ENCODE data around the gene MRPL37. TPM values are rescaled to one million over a fixed set of nuclear protein-coding genes. Genes with fewer than 3 reads are reported as not detected.

Gene MRPL37
- total RNA-seq, 1 experiment from 2014 or later = 144 TPM

DNA sequence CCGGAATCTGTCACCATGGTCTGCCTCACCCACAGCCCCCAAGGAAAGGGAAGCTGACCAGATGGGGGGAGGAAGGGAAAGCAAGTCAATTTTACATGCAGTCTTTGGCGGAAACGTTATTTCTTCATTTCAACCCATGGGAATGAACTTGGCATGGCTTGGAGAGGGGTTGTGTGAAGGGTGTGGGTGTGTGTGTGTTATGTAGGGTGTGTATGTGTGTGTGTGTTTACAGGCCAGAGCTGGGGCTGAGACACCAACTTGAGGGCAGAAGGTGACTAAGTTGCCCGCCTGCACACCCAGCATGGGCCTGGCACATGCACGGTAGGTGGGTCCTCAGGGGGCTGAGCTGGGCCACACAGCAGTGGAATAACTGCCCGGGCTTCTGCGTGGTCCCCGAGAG is 65.2 kb downstream of the MRPL37 start:
- DNase-seq (ENCODE audit: low read depth) = no peak

DNA sequence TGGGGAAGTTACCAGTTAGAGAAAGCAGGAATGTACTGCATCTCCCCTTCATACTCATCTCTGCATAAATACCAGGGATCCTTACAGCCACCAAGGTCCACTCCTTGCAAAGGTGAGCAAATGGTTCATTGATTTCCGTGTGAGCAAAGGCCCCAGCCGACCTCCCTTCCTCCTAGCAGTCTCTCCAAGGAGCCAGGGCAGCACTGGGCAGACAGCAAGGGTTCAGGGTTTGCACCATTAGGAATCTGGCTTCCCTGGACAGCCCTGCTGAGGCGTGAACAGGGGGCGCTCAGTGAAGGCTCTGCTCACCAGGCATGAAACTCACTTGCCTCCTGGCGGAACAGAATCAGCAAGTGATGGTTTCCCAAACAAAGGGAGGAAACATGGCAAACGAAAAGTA is 65.7 kb downstream of the MRPL37 start:
- DNase-seq (ENCODE audit: low read depth) = no peak

DNA sequence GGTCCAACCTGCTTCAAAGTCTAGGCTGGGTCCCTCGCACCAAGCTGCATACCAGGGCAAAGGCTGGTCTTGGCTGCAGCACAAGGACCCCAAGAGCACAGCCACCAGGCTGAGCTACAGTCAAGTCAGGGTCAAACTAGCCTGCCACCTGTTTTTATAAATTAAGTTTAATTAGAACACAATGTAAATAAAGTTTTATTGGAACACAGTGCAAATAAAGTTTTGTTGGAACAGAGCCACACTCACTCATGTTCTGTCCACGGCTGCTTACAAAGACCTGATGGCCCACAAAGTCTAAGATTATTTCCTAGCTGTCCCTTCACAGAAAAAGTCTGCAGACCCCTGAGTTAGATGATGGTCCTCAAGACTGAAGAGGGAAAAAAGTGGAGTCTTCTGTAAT is 66.2 kb downstream of the MRPL37 start:
- DNase-seq (ENCODE audit: low read depth) = no peak

DNA sequence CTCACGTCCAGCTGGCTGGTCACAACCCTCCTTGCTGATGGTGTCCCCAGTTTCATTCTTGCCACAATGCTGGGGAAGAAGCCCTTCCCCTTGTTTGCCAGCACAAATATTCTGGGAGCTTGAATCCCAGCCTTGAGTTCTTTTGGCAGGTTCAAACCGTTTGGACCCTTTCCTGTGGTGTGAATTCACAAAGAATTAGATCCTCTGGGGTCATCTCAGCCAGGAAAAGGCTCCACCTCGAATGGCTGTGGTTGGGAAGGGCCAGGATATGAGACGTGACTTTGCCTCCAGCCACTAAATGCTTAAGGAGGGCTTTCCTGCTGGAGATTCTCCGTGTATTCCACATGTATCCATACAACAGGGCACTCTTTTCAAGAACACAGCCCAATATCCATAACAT is 66.9 kb downstream of the MRPL37 start:
- no peak for DNase-seq (ENCODE audit: low read depth)

Other genes with a start within 250 kb of the MRPL37 start
- not detected in 2 replicates for gene LDLRAD1, start 182.0 kb upstream of the MRPL37 start, total RNA-seq (2014; rRNA removed; shearing (Covaris generic))
- 394 and 422 TPM in 2 replicates for gene TMEM59, start 147.0 kb upstream of the MRPL37 start, total RNA-seq (2014; rRNA removed; shearing (Covaris generic))
- gene TCEANC2, start 146.6 kb upstream of the MRPL37 start, total RNA-seq (2014; rRNA removed; shearing (Covaris generic)) = 3.1 and 4.2 TPM in 2 replicates
- gene CDCP2, start 47.2 kb upstream of the MRPL37 start, total RNA-seq (2014; rRNA removed; shearing (Covaris generic)) = not detected in 2 replicates
- 5.4 and 5.8 TPM in 2 replicates for gene CYB5RL, start 137 bp upstream of the MRPL37 start, total RNA-seq (2014; rRNA removed; shearing (Covaris generic))
- 21.1 and 26.0 TPM in 2 replicates for gene SSBP3, start 206.2 kb downstream of the MRPL37 start, total RNA-seq (2014; rRNA removed; shearing (Covaris generic))